HEK293 (cell line): ENCODE measurements around the gene GALT.
A peak's percentile ranks its signal among the peaks of the same experiment; 100 is the strongest.

Experiments used
- CTCF ChIA-PET: fragments of 350-600 bp; formaldehyde crosslinking; extraction: SDS; loops from one replicate; lab custom pipeline; 2021; ENCODE audit warnings: antibody characterized with exemption; lab: Yijun Ruan, JAX
- POLR2A ChIA-PET: fragments of 300-600 bp; formaldehyde crosslinking; extraction: SDS; loops from one replicate; lab custom pipeline; 2020; ENCODE audit warnings: antibody characterized with exemption, inconsistent platforms; lab: Yijun Ruan, JAX
- H3K27ac ChIP-seq: fragments of 200-500 bp; sonication (Bioruptor generic); 2 replicates; pipeline ENCODE4 v1.5.1; 2014; ENCODE audit warnings: low read depth, low read length, control low read depth, inconsistent platforms; ENCODE audit errors: extremely low read depth
- H3K36me3 ChIP-seq, 2 experiments: fragments of 200-500 bp in 1 of 2; sonication (Bioruptor generic) in 1 of 2; 1 replicate in 1 of 2; 2 replicates in 1 of 2; pipeline ENCODE4 v1.5.1; 2014 to 2017; ENCODE audit warnings: inconsistent platforms in 2 of 2, low read length in 2 of 2; ENCODE audit not compliant: control insufficient read depth in 2 of 2, insufficient read depth in 1 of 2
- H3K4me1 ChIP-seq: fragments of 200-500 bp; sonication (Bioruptor generic); 2 replicates; pipeline ENCODE4 v1.5.1; 2014; ENCODE audit warnings: mild to moderate bottlenecking, low read length, inconsistent platforms; ENCODE audit not compliant: control insufficient read depth, insufficient read depth
- H3K4me3 ChIP-seq: 2 replicates; pipeline ENCODE4 v1.5.1; 2011; ENCODE audit warnings: low read depth, mild to moderate bottlenecking, control low read depth, low read length, moderate library complexity
- H3K9me3 ChIP-seq: fragments of 200-500 bp; sonication (Bioruptor generic); 2 replicates; pipeline ENCODE4 v1.5.1; 2014; ENCODE audit warnings: low read depth, low read length, inconsistent platforms; ENCODE audit not compliant: control insufficient read depth, insufficient read depth
- RBAK ChIP-seq: fragments of 450-650 bp; formaldehyde crosslinking; IDR thresholded peaks from 2 replicates; pipeline ENCODE4 v1.5.1; 2016; ENCODE audit warnings: missing biosample characterization, missing genetic modification characterization
- SCRT2 ChIP-seq: fragments of 450-650 bp; formaldehyde crosslinking; IDR thresholded peaks from 2 replicates; pipeline ENCODE4 v1.5.1; 2016; ENCODE audit warnings: missing biosample characterization, missing genetic modification characterization
- YY1 ChIP-seq: fragments of 450-650 bp; formaldehyde crosslinking; IDR thresholded peaks from 2 replicates; pipeline ENCODE4 v1.5.1; 2018; ENCODE audit warnings: missing biosample characterization, missing genetic modification characterization
- ZBTB17 ChIP-seq: fragments of 450-650 bp; formaldehyde crosslinking; IDR thresholded peaks from 2 replicates; pipeline ENCODE4 v1.5.1; 2016; ENCODE audit warnings: missing biosample characterization, missing genetic modification characterization
- ZBTB8A ChIP-seq: fragments of 450-650 bp; formaldehyde crosslinking; IDR thresholded peaks from 2 replicates; pipeline ENCODE4 v1.5.1; 2016; ENCODE audit warnings: missing biosample characterization, missing genetic modification characterization
- ZEB2 ChIP-seq: fragments of 450-650 bp; formaldehyde crosslinking; IDR thresholded peaks from 2 replicates; pipeline ENCODE4 v1.5.1; 2016; ENCODE audit warnings: missing biosample characterization, missing genetic modification characterization
- ZNF121 ChIP-seq: fragments of 450-650 bp; formaldehyde crosslinking; IDR thresholded peaks from 2 replicates; pipeline ENCODE4 v1.5.1; 2016; ENCODE audit warnings: missing biosample characterization, missing genetic modification characterization
- ZNF138 ChIP-seq: fragments of 450-650 bp; formaldehyde crosslinking; IDR thresholded peaks from 2 replicates; pipeline ENCODE4 v1.5.1; 2016; ENCODE audit warnings: missing biosample characterization, missing genetic modification characterization, borderline replicate concordance
- ZNF391 ChIP-seq: fragments of 450-650 bp; formaldehyde crosslinking; IDR thresholded peaks from 2 replicates; pipeline ENCODE4 v1.5.1; 2016; ENCODE audit warnings: low read depth, missing biosample characterization, missing genetic modification characterization, borderline replicate concordance
- ZNF624 ChIP-seq: fragments of 450-650 bp; formaldehyde crosslinking; IDR thresholded peaks from 2 replicates; pipeline ENCODE4 v1.5.1; 2017; ENCODE audit warnings: missing biosample characterization, missing genetic modification characterization
- ZNF777 ChIP-seq: fragments of 450-650 bp; formaldehyde crosslinking; IDR thresholded peaks from 2 replicates; pipeline ENCODE4 v1.5.1; 2017; ENCODE audit warnings: missing biosample characterization, missing genetic modification characterization, borderline replicate concordance
- ZNF837 ChIP-seq: fragments of 450-650 bp; formaldehyde crosslinking; IDR thresholded peaks from 2 replicates; pipeline ENCODE4 v1.5.1; 2016; ENCODE audit warnings: missing biosample characterization, missing genetic modification characterization
- ZSCAN16 ChIP-seq: fragments of 450-650 bp; formaldehyde crosslinking; IDR thresholded peaks from 2 replicates; pipeline ENCODE4 v1.5.1; 2016; ENCODE audit warnings: missing biosample characterization, missing genetic modification characterization
- TF ChIP-seq, protein P1 (sequence below): fragments of 450-650 bp; formaldehyde crosslinking; IDR thresholded peaks from 2 replicates; pipeline ENCODE4 v1.5.1; 2016; ENCODE audit warnings: missing biosample characterization, missing genetic modification characterization
- TF ChIP-seq, protein P2 (sequence below): fragments of 450-650 bp; IDR thresholded peaks from 2 replicates; pipeline ENCODE4 v1.5.1; 2018; ENCODE audit warnings: missing biosample characterization, missing genetic modification characterization
- TF ChIP-seq, protein P3 (sequence below): fragments of 450-650 bp; formaldehyde crosslinking; IDR thresholded peaks from 2 replicates; pipeline ENCODE4 v1.5.1; 2016; ENCODE audit warnings: missing biosample characterization, missing genetic modification characterization
- TF ChIP-seq, protein P4 (sequence below): fragments of 450-650 bp; formaldehyde crosslinking; optimal IDR thresholded peaks from 2 replicates; pipeline ENCODE3; 2016; ENCODE audit warnings: missing biosample characterization, mild to moderate bottlenecking, missing genetic modification characterization
- TF ChIP-seq, protein P5 (sequence below): fragments of 450-650 bp; formaldehyde crosslinking; IDR thresholded peaks from 2 replicates; pipeline ENCODE4 v1.5.1; 2017; ENCODE audit warnings: missing biosample characterization, missing genetic modification characterization
- TF ChIP-seq, protein P6 (sequence below): fragments of 450-650 bp; formaldehyde crosslinking; IDR thresholded peaks from 2 replicates; pipeline ENCODE4 v1.5.0; 2017; ENCODE audit warnings: missing biosample characterization, missing genetic modification characterization, borderline replicate concordance

The GALT gene

DNA sequence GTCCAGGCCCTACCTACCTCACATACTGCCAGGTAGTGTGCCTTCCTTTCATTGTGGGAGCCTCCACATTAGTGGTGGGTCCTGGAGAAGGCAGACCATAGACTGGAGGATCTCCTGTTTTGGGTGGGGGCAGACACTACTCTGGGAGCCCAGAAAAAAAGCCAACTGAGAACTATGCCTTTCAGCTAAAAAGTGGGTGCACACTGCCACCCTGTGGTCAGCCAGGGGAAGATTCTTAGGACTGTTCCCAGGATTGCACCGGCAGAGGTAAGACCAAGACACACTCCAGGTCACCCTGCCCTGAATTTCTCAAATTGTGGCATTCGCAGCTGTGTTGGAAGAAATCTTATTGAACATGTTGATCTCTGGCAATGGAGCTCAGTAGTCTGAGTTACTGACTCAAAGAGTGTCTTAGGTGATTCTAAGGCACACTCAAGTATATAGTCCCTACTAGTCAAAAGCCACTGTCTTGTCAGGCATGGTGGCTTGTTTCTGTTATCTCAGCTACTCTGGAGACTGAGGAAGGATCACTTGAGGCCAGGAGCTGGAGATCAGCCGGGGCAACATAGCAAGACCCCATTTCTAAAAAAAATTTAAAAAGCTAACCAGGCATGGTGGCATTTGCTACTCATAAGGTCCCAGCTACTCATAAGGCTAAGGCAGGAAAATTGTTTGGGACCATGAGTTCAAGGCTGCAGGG is 12.5 kb upstream of the GALT start (continued):
- TF ChIP-seq ZEB2 (tag by site-specific recombination), result 0 out of 2 replicates have a peak, but pooled peaks have one; percentile 13
- TF ChIP-seq, protein P1, sequence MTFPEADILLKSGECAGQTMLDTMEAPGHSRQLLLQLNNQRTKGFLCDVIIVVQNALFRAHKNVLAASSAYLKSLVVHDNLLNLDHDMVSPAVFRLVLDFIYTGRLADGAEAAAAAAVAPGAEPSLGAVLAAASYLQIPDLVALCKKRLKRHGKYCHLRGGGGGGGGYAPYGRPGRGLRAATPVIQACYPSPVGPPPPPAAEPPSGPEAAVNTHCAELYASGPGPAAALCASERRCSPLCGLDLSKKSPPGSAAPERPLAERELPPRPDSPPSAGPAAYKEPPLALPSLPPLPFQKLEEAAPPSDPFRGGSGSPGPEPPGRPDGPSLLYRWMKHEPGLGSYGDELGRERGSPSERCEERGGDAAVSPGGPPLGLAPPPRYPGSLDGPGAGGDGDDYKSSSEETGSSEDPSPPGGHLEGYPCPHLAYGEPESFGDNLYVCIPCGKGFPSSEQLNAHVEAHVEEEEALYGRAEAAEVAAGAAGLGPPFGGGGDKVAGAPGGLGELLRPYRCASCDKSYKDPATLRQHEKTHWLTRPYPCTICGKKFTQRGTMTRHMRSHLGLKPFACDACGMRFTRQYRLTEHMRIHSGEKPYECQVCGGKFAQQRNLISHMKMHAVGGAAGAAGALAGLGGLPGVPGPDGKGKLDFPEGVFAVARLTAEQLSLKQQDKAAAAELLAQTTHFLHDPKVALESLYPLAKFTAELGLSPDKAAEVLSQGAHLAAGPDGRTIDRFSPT (tag by site-specific recombination), result no peak
- no peak for TF ChIP-seq SCRT2 (tag by site-specific recombination)
- TF ChIP-seq ZBTB17, result peak; percentile 79
- TF ChIP-seq, protein P2, sequence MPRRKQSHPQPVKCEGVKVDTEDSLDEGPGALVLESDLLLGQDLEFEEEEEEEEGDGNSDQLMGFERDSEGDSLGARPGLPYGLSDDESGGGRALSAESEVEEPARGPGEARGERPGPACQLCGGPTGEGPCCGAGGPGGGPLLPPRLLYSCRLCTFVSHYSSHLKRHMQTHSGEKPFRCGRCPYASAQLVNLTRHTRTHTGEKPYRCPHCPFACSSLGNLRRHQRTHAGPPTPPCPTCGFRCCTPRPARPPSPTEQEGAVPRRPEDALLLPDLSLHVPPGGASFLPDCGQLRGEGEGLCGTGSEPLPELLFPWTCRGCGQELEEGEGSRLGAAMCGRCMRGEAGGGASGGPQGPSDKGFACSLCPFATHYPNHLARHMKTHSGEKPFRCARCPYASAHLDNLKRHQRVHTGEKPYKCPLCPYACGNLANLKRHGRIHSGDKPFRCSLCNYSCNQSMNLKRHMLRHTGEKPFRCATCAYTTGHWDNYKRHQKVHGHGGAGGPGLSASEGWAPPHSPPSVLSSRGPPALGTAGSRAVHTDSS, result no peak
- TF ChIP-seq, protein P3, sequence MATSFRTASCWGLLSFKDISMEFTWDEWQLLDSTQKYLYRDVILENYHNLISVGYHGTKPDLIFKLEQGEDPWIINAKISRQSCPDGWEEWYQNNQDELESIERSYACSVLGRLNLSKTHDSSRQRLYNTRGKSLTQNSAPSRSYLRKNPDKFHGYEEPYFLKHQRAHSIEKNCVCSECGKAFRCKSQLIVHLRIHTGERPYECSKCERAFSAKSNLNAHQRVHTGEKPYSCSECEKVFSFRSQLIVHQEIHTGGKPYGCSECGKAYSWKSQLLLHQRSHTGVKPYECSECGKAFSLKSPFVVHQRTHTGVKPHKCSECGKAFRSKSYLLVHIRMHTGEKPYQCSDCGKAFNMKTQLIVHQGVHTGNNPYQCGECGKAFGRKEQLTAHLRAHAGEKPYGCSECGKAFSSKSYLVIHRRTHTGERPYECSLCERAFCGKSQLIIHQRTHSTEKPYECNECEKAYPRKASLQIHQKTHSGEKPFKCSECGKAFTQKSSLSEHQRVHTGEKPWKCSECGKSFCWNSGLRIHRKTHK (tag by site-specific recombination), result no peak
- TF ChIP-seq RBAK (tag by site-specific recombination), result no peak

DNA sequence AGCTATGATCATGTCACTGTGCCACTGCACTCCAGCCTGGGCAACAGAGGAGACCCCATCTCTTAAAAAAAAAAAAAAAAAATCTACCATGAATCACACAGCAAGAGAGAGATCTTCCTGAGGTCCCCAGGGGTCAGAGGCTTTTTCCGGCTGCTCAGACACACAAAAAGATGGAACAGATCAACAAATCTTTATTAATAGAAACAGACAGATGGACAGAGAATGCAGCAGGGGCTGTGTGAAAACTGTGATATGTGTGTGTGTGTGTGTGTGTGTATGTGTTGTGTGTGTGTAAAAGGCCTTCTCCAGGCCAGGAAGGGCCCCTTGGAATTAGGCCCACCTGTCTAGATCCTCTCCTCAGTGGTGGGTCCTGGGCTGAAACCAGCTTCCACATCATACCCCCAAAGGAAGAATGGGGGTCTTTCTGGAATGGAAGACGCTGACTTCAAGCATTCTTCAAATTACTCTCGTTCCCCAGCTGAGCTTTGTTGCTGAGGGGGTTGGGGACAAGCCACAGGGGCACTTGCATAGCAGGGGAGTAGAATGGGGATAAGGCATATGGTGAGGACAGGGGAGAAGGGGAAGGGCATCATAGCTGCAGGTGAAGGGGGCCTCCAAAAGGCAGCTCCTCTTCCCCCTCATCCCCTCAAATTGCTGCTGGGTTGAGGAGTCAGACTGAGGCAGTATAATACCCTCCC is 11.8 kb upstream of the GALT start:
- Histone ChIP-seq H3K9me3 (no peaks in the 10 kb centered on the region), H3K4me1 (no peaks in the 10 kb centered on the region), H3K36me3 (peaks cover 0 to 15% of the 10 kb centered on the region in 2 experiments; a peak in 2 of 3 replicates), H3K27ac (no peak overlapping the region), H3K4me3 (no peak overlapping the region)
- POLR2A ChIA-PET, result interaction anchor here (0.5 to 7.0 kb wide), 7 partner anchors 12 to 52 kb away, joined by 3 to 90 read pairs (median 6); partner anchors contain the start of genes DCTN3, GALT and RPP25L
- TF ChIP-seq ZNF138 (tag by site-specific recombination) (no peak), ZNF121 (peak; percentile 3; the same call in 1 of the 2 replicates), YY1 (no peak)
- CTCF ChIA-PET, result interaction anchor here (0.6 to 8.3 kb wide), 43 partner anchors 12 to 856 kb away, joined by 3 to 164 read pairs (median 4); partner anchors contain the start of genes DCTN3, GALT, IL11RA and RPP25L

DNA sequence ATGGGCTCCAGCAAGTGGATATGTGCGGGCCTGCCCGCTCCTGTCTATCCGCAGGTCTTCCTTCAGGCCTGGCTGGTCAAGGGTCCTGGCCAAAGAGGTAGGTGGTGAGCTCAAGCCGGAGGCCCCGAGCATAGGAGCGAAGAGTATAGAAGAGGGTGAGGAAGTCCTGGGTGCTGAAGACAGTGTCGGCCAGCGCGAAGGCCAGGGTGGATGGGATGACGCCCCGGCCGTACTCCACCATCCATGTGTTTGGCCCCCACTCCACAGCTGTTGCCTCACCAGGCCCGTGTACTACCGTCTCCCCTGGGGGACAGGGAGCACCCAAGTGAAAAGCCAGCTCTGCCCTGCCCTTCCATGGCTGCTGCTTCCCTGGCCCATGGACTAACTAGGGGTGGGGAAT is 10.9 kb upstream of the GALT start:
- H3K4me3 ChIP-seq, result no peak overlapping the region
- CTCF ChIA-PET, result interaction anchor here (0.7 to 8.3 kb wide), 10 partner anchors 12 to 256 kb away, joined by 3 to 164 read pairs (median 8); partner anchors contain the start of genes DCTN3, GALT, IL11RA and RPP25L
- H3K27ac ChIP-seq, result no peak overlapping the region
- H3K9me3 ChIP-seq, result no peaks in the 10 kb centered on the region
- TF ChIP-seq ZSCAN16, result no peak
- TF ChIP-seq, protein P4, sequence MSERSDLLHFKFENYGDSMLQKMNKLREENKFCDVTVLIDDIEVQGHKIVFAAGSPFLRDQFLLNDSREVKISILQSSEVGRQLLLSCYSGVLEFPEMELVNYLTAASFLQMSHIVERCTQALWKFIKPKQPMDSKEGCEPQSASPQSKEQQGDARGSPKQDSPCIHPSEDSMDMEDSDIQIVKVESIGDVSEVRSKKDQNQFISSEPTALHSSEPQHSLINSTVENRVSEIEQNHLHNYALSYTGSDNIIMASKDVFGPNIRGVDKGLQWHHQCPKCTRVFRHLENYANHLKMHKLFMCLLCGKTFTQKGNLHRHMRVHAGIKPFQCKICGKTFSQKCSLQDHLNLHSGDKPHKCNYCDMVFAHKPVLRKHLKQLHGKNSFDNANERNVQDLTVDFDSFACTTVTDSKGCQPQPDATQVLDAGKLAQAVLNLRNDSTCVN (tag by site-specific recombination), result no peak
- TF ChIP-seq ZNF624 (tag by site-specific recombination), result no peak
- TF ChIP-seq, protein P5, sequence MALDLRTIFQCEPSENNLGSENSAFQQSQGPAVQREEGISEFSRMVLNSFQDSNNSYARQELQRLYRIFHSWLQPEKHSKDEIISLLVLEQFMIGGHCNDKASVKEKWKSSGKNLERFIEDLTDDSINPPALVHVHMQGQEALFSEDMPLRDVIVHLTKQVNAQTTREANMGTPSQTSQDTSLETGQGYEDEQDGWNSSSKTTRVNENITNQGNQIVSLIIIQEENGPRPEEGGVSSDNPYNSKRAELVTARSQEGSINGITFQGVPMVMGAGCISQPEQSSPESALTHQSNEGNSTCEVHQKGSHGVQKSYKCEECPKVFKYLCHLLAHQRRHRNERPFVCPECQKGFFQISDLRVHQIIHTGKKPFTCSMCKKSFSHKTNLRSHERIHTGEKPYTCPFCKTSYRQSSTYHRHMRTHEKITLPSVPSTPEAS (tag by site-specific recombination), result no peak
- TF ChIP-seq ZNF391, result no peak
- TF ChIP-seq ZNF837, result no peak
- TF ChIP-seq ZNF777 (tag by site-specific recombination), result no peak
- TF ChIP-seq, protein P6, sequence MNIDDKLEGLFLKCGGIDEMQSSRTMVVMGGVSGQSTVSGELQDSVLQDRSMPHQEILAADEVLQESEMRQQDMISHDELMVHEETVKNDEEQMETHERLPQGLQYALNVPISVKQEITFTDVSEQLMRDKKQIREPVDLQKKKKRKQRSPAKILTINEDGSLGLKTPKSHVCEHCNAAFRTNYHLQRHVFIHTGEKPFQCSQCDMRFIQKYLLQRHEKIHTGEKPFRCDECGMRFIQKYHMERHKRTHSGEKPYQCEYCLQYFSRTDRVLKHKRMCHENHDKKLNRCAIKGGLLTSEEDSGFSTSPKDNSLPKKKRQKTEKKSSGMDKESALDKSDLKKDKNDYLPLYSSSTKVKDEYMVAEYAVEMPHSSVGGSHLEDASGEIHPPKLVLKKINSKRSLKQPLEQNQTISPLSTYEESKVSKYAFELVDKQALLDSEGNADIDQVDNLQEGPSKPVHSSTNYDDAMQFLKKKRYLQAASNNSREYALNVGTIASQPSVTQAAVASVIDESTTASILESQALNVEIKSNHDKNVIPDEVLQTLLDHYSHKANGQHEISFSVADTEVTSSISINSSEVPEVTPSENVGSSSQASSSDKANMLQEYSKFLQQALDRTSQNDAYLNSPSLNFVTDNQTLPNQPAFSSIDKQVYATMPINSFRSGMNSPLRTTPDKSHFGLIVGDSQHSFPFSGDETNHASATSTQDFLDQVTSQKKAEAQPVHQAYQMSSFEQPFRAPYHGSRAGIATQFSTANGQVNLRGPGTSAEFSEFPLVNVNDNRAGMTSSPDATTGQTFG (tag by site-specific recombination), result no peak
- no peak for TF ChIP-seq ZBTB8A
- no peaks in the 10 kb centered on the region for H3K4me1 ChIP-seq
- POLR2A ChIA-PET, result interaction anchor here (1.1 to 7.0 kb wide), 5 partner anchors 11 to 44 kb away, joined by 3 to 90 read pairs (median 10); partner anchors contain the start of genes DCTN3, GALT and RPP25L
- H3K36me3 ChIP-seq, result peaks cover 0 to 15% of the 10 kb centered on the region in 2 experiments; a peak in 2 of 3 replicates
